Activated naive CD4-positive, alpha-beta T cell treated with anti-CD3 and anti-CD28 coated beads, Interleukin-2, amount 50 U/mL, for 24 hours (primary cell): ENCODE data around the gene SYNE1.
"Not testable (repeated sequence)": the region's sequence is repeated elsewhere in the genome, so short reads cannot be mapped to it uniquely, and the experiment has no call there.

Source experiments
- H3K27ac Mint-ChIP-seq: one replicate; pipeline ENCODE4 v1.8.0; 2021; ENCODE audit warnings: mild to moderate bottlenecking, mixed read lengths
- H3K27me3 Mint-ChIP-seq: one replicate; pipeline ENCODE4 v1.8.0; 2021; ENCODE audit warnings: mixed read lengths
- H3K36me3 Mint-ChIP-seq: one replicate; pipeline ENCODE4 v1.8.0; 2021; ENCODE audit warnings: mixed read lengths
- H3K4me1 Mint-ChIP-seq: one replicate; pipeline ENCODE4 v1.8.0; 2021; ENCODE audit warnings: mixed read lengths
- H3K4me3 Mint-ChIP-seq: one replicate; pipeline ENCODE4 v1.8.0; 2021; ENCODE audit warnings: mild to moderate bottlenecking, mixed read lengths
- H3K9me3 Mint-ChIP-seq: one replicate; pipeline ENCODE4 v1.8.0; 2021; ENCODE audit warnings: mixed read lengths

Gene SYNE1

GRCh38 chr6:152166497-152166896, 470.7 kb downstream of the SYNE1 start:
- H3K27ac Mint-ChIP-seq = no peak overlapping the region
- H3K27me3 Mint-ChIP-seq = no peaks in the 10 kb centered on the region
- no peak overlapping the region for H3K4me3 Mint-ChIP-seq
- peaks cover 4% of the 10 kb centered on the region for H3K9me3 Mint-ChIP-seq
- H3K4me1 Mint-ChIP-seq = peaks cover 45% of the 10 kb centered on the region
- peaks cover 25% of the 10 kb centered on the region for H3K36me3 Mint-ChIP-seq

DNA sequence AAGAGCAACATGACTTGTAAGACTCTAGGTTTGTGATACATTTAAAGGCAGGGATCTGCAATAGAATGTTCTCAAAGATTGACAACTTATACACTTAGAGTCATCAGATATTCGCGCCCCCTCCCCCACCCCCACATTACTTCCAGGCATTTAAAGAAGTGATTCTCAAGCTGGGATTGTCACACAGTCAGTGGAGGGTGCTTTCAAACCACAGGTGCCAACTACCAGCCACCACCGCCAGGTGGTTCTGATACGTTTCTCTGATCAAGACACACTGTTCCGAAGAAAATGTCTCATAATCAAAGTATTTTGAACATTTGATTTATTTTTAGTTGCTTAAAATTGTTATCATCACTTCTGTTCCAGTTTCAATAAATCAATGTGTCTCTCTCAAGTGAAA, 472.2 kb downstream of the SYNE1 start:
- H3K9me3 Mint-ChIP-seq = no peaks in the 10 kb centered on the region
- H3K36me3 Mint-ChIP-seq = peaks cover 17% of the 10 kb centered on the region
- no peak overlapping the region for H3K4me3 Mint-ChIP-seq
- H3K27me3 Mint-ChIP-seq = no peaks in the 10 kb centered on the region
- H3K27ac Mint-ChIP-seq = no peak overlapping the region
- H3K4me1 Mint-ChIP-seq = peaks cover 43% of the 10 kb centered on the region

GRCh38 chr6:152161501-152161900, 475.7 kb downstream of the SYNE1 start:
- Mint-ChIP-seq H3K9me3 (no peaks in the 10 kb centered on the region), H3K27ac (peak overlapping the region; percentile 89), H3K36me3 (peaks cover 14% of the 10 kb centered on the region), H3K27me3 (no peaks in the 10 kb centered on the region), H3K4me1 (peaks cover 33% of the 10 kb centered on the region), H3K4me3 (peak overlapping the region; percentile 1)

DNA sequence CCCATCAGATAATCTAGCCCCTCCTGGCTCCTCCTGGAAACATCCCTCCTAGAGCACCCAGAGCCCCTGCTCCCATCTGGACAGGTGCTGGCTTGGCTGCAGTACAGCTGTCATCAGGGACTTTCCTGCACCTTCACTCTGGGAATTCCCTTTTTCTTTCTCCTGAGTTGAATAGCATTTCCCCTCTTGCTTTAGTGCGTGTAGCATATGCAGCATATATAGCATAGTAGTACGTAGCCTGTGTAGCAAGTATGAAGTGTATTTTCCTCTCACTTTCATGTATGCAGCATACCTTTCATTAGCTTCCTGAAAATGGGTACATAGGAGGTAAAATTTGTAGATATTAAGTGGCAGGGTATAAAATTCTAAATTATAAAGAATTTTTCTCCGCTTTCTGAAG, 476.8 kb downstream of the SYNE1 start:
- peaks cover 15% of the 10 kb centered on the region for H3K36me3 Mint-ChIP-seq

DNA sequence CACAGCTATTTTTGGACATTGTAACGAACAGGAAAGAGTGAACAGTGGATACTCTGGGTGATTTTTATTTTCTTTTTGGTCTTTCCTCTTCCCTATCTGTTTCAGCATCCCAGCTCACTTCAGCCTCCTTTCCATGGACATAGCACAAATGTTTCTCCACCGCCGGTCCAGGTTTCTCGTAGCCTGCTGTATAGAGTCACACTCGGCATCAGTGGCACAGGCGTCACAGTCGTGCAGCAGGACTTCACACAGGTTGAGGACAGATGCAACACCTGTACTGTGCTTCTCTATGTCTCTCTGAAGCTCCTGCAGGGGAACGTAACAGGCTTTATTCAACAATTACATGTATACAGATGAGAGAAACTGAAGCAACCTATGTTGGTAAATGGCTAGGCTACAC, 481.4 kb downstream of the SYNE1 start:
- H3K4me3 Mint-ChIP-seq = no peak overlapping the region
- peaks cover 13% of the 10 kb centered on the region for H3K4me1 Mint-ChIP-seq
- no peaks in the 10 kb centered on the region for H3K27me3 Mint-ChIP-seq
- peak overlapping the region; percentile 25 for H3K27ac Mint-ChIP-seq
- H3K36me3 Mint-ChIP-seq = peaks cover 14% of the 10 kb centered on the region
- no peaks in the 10 kb centered on the region for H3K9me3 Mint-ChIP-seq

More for the DNA sequence above, 476.8 kb downstream of the SYNE1 start:
- Mint-ChIP-seq H3K27me3 (no peaks in the 10 kb centered on the region), H3K27ac (peak overlapping the region; percentile 98), H3K9me3 (no peaks in the 10 kb centered on the region), H3K4me1 (peaks cover 32% of the 10 kb centered on the region), H3K4me3 (peak overlapping the region; percentile 43)

DNA sequence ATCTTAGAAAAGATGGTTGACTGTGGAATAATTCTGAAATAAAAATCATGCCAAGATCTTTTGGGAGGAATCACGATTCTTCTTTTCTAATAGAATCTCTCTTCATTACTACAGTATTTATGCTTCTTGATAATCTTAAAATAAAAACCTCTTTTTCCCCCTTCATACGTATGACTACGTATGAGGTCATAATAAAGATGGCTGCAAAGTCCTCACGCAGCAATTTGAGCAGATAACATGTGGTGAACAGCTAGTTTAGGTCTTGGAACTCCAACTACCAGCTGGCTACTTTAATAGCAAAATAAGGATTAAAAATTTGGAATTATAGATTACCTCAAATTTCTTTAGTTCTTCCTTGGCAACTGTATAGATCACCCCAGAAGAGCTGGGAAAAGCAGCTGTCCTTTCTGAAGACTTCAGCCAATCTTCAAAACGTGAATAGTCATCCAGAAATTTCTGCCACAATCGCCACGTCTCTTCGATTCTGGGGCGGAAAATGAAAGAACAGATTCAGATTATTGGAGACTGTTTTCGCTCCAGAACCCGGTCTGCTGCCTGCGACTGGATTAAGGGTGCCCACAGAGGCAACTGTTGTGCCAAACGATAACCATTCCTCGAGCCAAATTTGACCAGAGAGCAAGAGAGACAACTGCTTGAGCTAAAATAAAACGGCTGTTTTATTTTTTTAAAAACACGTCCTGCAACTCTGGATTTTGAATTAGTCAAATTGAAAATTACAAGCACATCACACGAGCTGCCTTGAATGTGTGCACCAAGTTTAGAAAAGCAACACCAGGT, 482.4 kb downstream of the SYNE1 start:
- Mint-ChIP-seq H3K36me3 (peaks cover 11% of the 10 kb centered on the region), H3K4me3 (no peak overlapping the region), H3K27ac (no peak overlapping the region), H3K9me3 (no peaks in the 10 kb centered on the region), H3K4me1 (peaks cover 4% of the 10 kb centered on the region), H3K27me3 (no peaks in the 10 kb centered on the region)

GRCh38 chr6:152151920-152152319, 485.2 kb downstream of the SYNE1 start:
- peaks cover 18% of the 10 kb centered on the region for H3K36me3 Mint-ChIP-seq
- no peaks in the 10 kb centered on the region for H3K27me3 Mint-ChIP-seq
- peak overlapping the region; percentile 81 for H3K27ac Mint-ChIP-seq
- H3K9me3 Mint-ChIP-seq = no peaks in the 10 kb centered on the region
- peaks cover 6% of the 10 kb centered on the region for H3K4me1 Mint-ChIP-seq
- no peak overlapping the region for H3K4me3 Mint-ChIP-seq

- Mint-ChIP-seq H3K9me3 (no peaks in the 10 kb centered on the region), H3K4me1 (peaks cover 6% of the 10 kb centered on the region), H3K36me3 (peaks cover 16% of the 10 kb centered on the region), H3K27ac (peak overlapping the region; percentile 68), H3K4me3 (no peak overlapping the region), H3K27me3 (no peaks in the 10 kb centered on the region)
These were observed 487.0 kb downstream of the SYNE1 start for GRCh38 chr6:152150196-152150595.

GRCh38 chr6:152148412-152148811, 488.8 kb downstream of the SYNE1 start:
- H3K4me1 Mint-ChIP-seq = peaks cover 6% of the 10 kb centered on the region
- H3K9me3 Mint-ChIP-seq = no peaks in the 10 kb centered on the region
- no peak overlapping the region for H3K27ac Mint-ChIP-seq
- H3K36me3 Mint-ChIP-seq = peaks cover 20% of the 10 kb centered on the region
- H3K27me3 Mint-ChIP-seq = no peaks in the 10 kb centered on the region
- no peak overlapping the region for H3K4me3 Mint-ChIP-seq

DNA sequence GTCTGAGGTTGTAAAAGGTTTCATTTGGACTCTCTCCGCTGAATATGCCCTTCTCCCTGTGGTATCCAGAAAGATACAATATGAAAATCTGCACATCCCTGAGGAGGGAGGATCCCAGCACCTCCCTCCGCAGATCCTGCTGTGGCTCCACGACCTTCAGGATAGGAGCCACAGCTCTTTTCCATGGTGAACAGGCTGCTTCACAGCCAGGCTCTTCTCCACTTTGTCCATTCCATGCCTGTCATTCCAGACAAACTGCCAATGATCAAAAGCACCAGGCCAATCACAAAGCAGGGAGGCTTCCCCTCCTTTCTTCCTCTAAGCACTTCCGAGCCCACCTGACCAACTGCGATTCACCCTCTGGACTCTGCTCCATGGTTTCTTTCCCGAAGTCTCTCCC, 489.9 kb downstream of the SYNE1 start:
- H3K36me3 Mint-ChIP-seq = peaks cover 22% of the 10 kb centered on the region
- H3K9me3 Mint-ChIP-seq = no peaks in the 10 kb centered on the region
- no peak overlapping the region for H3K4me3 Mint-ChIP-seq
- H3K4me1 Mint-ChIP-seq = peaks cover 6% of the 10 kb centered on the region
- H3K27me3 Mint-ChIP-seq = no peaks in the 10 kb centered on the region
- peak overlapping the region; percentile 48 for H3K27ac Mint-ChIP-seq

DNA sequence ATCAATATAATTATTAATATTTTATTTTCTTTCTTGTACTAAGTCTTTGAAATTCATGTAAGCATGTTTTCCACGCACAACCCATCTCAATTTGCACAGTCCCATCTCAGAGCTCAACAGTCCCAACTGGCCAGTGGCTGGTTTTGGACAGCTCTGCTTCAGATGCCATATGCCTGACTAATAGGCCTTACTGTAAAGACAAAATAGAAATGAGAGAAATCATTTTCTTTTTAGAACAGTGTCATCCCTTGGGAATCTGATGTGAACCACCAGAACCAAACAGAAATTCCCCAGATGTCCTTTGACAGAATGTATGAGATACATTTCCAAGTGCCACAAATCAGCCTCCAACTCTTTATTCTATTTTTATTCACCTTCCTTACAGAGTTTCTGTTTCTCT, 490.8 kb downstream of the SYNE1 start:
- no peaks in the 10 kb centered on the region for H3K27me3 Mint-ChIP-seq
- H3K4me3 Mint-ChIP-seq = no peak overlapping the region
- H3K27ac Mint-ChIP-seq = no peak overlapping the region
- peaks cover 17% of the 10 kb centered on the region for H3K36me3 Mint-ChIP-seq
- H3K4me1 Mint-ChIP-seq = peaks cover 6% of the 10 kb centered on the region
- H3K9me3 Mint-ChIP-seq = no peaks in the 10 kb centered on the region

DNA sequence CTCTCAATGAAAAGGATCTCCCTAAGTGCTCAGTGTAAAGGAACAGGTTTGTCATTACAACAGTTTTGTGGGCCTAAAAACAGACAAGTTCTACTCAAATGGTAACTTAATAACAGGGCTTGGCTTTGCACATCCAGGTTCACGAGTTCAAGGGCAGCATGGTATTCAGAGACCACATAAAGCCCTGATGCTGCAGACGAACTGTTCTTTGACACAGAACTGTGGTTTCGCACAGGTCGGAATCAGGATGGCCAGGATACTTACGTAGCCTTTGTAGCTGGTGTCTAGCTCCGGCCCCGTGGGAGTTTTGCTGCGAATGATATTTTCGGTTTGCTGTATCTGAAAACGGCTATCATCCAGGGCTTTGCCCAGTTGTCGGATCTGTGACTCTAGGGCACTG, 493.8 kb downstream of the SYNE1 start:
- Mint-ChIP-seq H3K9me3 (no peaks in the 10 kb centered on the region), H3K27ac (peak overlapping the region; percentile 30), H3K27me3 (no peaks in the 10 kb centered on the region), H3K4me3 (no peak overlapping the region), H3K36me3 (peaks cover 19% of the 10 kb centered on the region), H3K4me1 (peaks cover 6% of the 10 kb centered on the region)

- Mint-ChIP-seq H3K27me3 (no peaks in the 10 kb centered on the region), H3K9me3 (no peaks in the 10 kb centered on the region), H3K4me3 (no peak overlapping the region), H3K4me1 (peaks cover under 1% of the 10 kb centered on the region), H3K36me3 (peaks cover 11% of the 10 kb centered on the region), H3K27ac (no peak overlapping the region)
These were observed 495.1 kb downstream of the SYNE1 start for GRCh38 chr6:152142105-152142504.

DNA sequence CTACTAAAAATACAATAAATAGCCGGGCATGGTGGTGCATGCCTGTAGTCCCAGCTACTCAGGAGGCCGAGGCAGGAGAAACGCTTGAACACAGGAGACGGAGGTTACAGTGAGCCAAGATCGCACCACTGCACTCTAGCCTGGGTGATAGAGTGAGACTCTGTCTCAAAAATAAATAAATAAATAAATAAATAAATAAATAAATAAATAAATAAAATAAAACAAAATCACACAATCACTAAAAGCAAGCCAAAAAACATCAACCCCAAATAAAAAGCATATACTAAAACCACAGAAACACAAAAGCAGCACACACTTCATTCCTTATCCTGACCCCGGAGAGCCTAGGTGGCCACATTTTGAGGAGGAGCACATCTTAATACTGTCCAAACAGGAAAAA, 498.8 kb downstream of the SYNE1 start:
- not testable (repeated sequence) for H3K4me3 Mint-ChIP-seq, H3K27me3 Mint-ChIP-seq, H3K9me3 Mint-ChIP-seq, H3K4me1 Mint-ChIP-seq
- Mint-ChIP-seq H3K27ac (peak overlapping the region; percentile 65), H3K36me3 (peaks cover 12% of the 10 kb centered on the region)

- H3K36me3 Mint-ChIP-seq = peaks cover 16% of the 10 kb centered on the region
- H3K9me3 Mint-ChIP-seq = no peaks in the 10 kb centered on the region
- no peaks in the 10 kb centered on the region for H3K27me3 Mint-ChIP-seq
- H3K4me3 Mint-ChIP-seq = no peak overlapping the region
- H3K4me1 Mint-ChIP-seq = no peaks in the 10 kb centered on the region
- H3K27ac Mint-ChIP-seq = peak overlapping the region; percentile 78
These were observed 500.7 kb downstream of the SYNE1 start for GRCh38 chr6:152136449-152136825.

- H3K9me3 Mint-ChIP-seq = no peaks in the 10 kb centered on the region
- no peak overlapping the region for H3K4me3 Mint-ChIP-seq
- H3K36me3 Mint-ChIP-seq = peaks cover 16% of the 10 kb centered on the region
- no peaks in the 10 kb centered on the region for H3K27me3 Mint-ChIP-seq
- H3K27ac Mint-ChIP-seq = peak overlapping the region; percentile 63
- no peaks in the 10 kb centered on the region for H3K4me1 Mint-ChIP-seq
These were observed 501.3 kb downstream of the SYNE1 start for GRCh38 chr6:152135755-152136448.
